Kidney (tissue), 14 donors: ENCODE measurements around the gene U2AF2. TPM values are rescaled to one million over a fixed set of nuclear protein-coding genes. Genes with fewer than 3 reads are reported as not detected.

ENCODE experiments used
- DNase-seq, 5 donors: peaks; one replicate each; pipeline ENCODE4 v3.0.0-alpha.2; 2013 to 2020
- FAIRE-seq: peaks from 2 replicates; lab custom pipeline; 2012; peaks lifted over from hg19 to GRCh38; lab: Jason Lieb, UNC
- H3K27ac ChIP-seq, 2 donors: one replicate each; pipeline ENCODE4 v1.7.0; 2013; ENCODE audit warnings: low read depth in 2 of 2, low read length in 2 of 2, inconsistent platforms in 1 of 2
- H3K27me3 ChIP-seq: one replicate; pipeline ENCODE4 v1.7.1; 2013; ENCODE audit warnings: low read length, inconsistent platforms; ENCODE audit not compliant: control insufficient read depth, insufficient read depth
- H3K36me3 ChIP-seq, 3 donors: one replicate each; pipeline versions ENCODE4 v1.7.0 to v1.7.1; 2013; ENCODE audit warnings: low read length in 3 of 3, control low read depth in 1 of 3, inconsistent platforms in 1 of 3; ENCODE audit not compliant: insufficient read depth in 3 of 3, control insufficient read depth in 2 of 3
- H3K4me1 ChIP-seq, 3 donors: one replicate each; pipeline versions ENCODE4 v1.7.0 to v1.7.1; 2013; ENCODE audit warnings: low read length in 3 of 3, inconsistent platforms in 1 of 3, low read depth in 1 of 3; ENCODE audit not compliant: control insufficient read depth in 2 of 3, insufficient read depth in 2 of 3
- H3K4me3 ChIP-seq, 3 donors: one replicate each; pipeline versions ENCODE4 v1.7.0 to v1.8.1; 2013; ENCODE audit warnings: low read length in 3 of 3, control low read depth in 1 of 3, inconsistent platforms in 1 of 3
- H3K9ac ChIP-seq, 3 donors: one replicate each; pipeline versions ENCODE4 v1.7.0 to v1.7.1; 2013; ENCODE audit warnings: low read length in 3 of 3, control low read depth in 1 of 3, inconsistent platforms in 1 of 3
- H3K9me3 ChIP-seq, 3 donors: one replicate each; pipeline versions ENCODE4 v1.7.0 to v1.7.1; 2013; ENCODE audit warnings: low read length in 3 of 3, control low read depth in 1 of 3, inconsistent platforms in 1 of 3; ENCODE audit not compliant: control insufficient read depth in 2 of 3, insufficient read depth in 1 of 3
- intact Hi-C: fragments of 100-400 bp; cut with DNase I; formaldehyde crosslinking; loops from one replicate; pipeline ENCODE4 v1.11.1; 2022
- polyA plus RNA-seq: library from polyadenylated mRNA; stranded (reverse); fragments of 350-450 nt; fragmentation: Illumina TruSeq; extraction: RNeasy Lipid Tissue Mini Kit (QIAGEN cat#74804); gene quantifications from one replicate; pipeline ENCODE4 v1.2.3, GENCODE V29; 2014; ENCODE audit warnings: low read depth, low replicate concordance; ENCODE audit not compliant: insufficient read depth
- total RNA-seq: library from RNA; stranded (reverse); fragmentation: NEBNext Ultra II Directional; extraction: Animal tissue kit (Norgen Biotek cat#: 25700); gene quantifications from one replicate; pipeline ENCODE4 v1.2.1, GENCODE V29; 2021
- TF ChIP-seq, protein P1 (sequence below): IDR thresholded peaks from 3 replicates; pipeline ENCODE4 v1.5.1; 2012; ENCODE audit warnings: mild to moderate bottlenecking, moderate library complexity, borderline replicate concordance; ENCODE audit not compliant: insufficient read depth; ENCODE audit errors: extremely low read depth
- donor health status: control.
- donor health status: control.
- donor health status: control.
- donor health status: control.
- donor health status: control.
- donor health status: DM: yes; HTN: yes; CAD: no.
- donor health status: Normal renal cell carcinoma (clear cell type).

Gene U2AF2
- total and polyA plus RNA-seq, 2 donors from 2014 or later = 54.8 to 161 TPM

DNA sequence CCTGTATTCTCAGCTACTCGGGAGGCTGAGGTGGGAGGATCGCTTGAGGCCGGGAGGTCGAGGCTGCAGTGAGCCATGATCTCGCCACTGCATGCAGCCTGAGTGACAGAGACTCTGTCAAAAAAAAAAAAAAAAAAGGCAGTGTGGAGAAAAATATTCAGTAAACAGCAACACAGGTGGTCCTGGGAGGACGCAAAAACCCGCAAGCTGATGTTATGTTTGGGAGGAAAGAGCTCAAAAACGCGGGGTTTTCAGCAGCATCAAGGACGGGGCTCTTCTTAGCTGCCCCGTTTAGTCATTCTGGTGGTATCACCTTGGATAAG lies 29.9 kb upstream of the U2AF2 start:
- Histone ChIP-seq H3K9me3 (no peaks in the 10 kb centered on the region), H3K4me3 (peak overlapping the region; percentile 79 to 89 (median 88)), H3K4me1 (peaks cover 2 to 6% (median 5%) of the 10 kb centered on the region in 3 donors), H3K36me3 (peaks cover 0 to 6% (median 0%) of the 10 kb centered on the region in 3 donors), H3K27ac (peak overlapping the region; percentile 99), H3K27me3 (no peaks in the 10 kb centered on the region), H3K9ac (peak overlapping the region in 2 of 3 donors; percentile 71 to 80)
- no peak for FAIRE-seq
- TF ChIP-seq, protein P1, sequence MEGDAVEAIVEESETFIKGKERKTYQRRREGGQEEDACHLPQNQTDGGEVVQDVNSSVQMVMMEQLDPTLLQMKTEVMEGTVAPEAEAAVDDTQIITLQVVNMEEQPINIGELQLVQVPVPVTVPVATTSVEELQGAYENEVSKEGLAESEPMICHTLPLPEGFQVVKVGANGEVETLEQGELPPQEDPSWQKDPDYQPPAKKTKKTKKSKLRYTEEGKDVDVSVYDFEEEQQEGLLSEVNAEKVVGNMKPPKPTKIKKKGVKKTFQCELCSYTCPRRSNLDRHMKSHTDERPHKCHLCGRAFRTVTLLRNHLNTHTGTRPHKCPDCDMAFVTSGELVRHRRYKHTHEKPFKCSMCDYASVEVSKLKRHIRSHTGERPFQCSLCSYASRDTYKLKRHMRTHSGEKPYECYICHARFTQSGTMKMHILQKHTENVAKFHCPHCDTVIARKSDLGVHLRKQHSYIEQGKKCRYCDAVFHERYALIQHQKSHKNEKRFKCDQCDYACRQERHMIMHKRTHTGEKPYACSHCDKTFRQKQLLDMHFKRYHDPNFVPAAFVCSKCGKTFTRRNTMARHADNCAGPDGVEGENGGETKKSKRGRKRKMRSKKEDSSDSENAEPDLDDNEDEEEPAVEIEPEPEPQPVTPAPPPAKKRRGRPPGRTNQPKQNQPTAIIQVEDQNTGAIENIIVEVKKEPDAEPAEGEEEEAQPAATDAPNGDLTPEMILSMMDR = no peak
- intact Hi-C loops = no loop called here
- no peak for DNase-seq

DNA sequence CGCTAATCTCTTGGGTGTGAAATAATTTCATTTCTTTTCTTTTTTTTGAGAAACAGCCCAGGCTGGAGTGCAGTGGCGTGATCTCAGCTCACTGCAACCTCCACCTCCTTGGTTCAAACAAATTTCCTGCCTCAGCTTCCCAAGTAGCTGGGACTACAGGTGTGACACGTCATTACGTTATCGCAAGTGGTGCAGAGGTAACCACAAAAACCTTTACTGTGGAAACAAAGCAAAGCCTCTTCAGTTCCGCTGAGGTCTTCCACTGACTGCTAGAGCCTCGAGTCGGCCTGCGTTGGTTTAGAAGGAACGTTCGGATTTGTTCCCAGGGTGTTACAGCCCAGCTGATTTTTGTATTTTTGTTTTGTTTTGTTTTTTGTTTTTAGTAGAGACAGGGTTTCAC lies 28.5 kb upstream of the U2AF2 start:
- TF ChIP-seq, protein P1 = no peak
- peaks cover 2 to 6% (median 5%) of the 10 kb centered on the region in 3 donors for H3K4me1 ChIP-seq
- no peaks in the 10 kb centered on the region for H3K36me3 ChIP-seq
- H3K9me3 ChIP-seq = no peaks in the 10 kb centered on the region
- no peaks in the 10 kb centered on the region for H3K27me3 ChIP-seq
- no peak overlapping the region for H3K4me3 ChIP-seq
- intact Hi-C loops = no loop called here
- no peak overlapping the region for H3K27ac ChIP-seq
- no peak overlapping the region for H3K9ac ChIP-seq
- no peak for DNase-seq
- FAIRE-seq = no peak

DNA sequence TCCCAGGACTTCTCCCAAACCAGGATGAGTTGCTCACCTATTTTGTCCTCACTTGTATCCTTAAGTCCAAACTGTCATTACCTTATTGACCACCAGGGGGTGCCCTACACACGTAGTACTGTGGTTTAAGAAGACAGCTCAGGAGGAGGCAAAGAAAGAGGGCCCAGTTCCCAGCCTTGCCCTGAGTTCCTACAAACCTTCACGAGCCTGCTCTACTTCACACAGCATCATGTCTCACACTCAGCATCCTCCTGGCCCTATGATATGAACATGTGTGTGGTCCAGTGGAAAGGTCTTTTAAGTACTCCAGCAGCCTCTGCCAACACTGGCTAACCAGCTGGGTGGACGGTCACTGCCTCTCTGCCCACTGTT lies 22.4 kb upstream of the U2AF2 start:
- Histone ChIP-seq H3K4me3 (no peak overlapping the region), H3K9ac (peak overlapping the region in 1 of 3 donors; percentile 41), H3K27me3 (no peaks in the 10 kb centered on the region), H3K9me3 (no peaks in the 10 kb centered on the region), H3K27ac (no peak overlapping the region), H3K36me3 (no peaks in the 10 kb centered on the region), H3K4me1 (peaks cover 3 to 18% (median 7%) of the 10 kb centered on the region in 3 donors)
- DNase-seq (peak in 4 of 5 donors; percentile 91 to 96 (median 93)), FAIRE-seq (no peak)
- TF ChIP-seq, protein P1 = peak; percentile 94
- intact Hi-C loops = no loop called here

DNA sequence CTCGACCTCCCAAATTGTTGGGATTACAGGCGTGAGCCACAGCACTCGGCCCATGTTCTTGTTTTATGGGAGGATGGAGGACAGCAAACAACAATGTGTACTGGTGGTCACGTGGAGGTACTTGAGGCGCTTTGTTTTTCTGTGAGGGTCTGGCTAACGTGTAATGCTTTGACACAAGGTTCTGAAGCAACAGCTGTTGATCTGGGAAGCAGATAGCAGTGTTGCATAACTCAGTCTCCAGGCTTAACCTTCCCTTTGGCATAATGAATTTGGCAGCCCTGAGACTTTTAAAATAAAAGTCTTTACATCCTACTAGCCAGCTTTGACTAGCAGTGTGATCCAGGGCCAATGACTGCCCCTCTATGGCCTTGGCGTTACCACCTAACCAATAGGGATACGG lies 21.0 kb upstream of the U2AF2 start:
- TF ChIP-seq, protein P1 = no peak
- Histone ChIP-seq H3K4me3 (no peak overlapping the region), H3K4me1 (peaks cover 3 to 18% (median 7%) of the 10 kb centered on the region in 3 donors), H3K9me3 (no peaks in the 10 kb centered on the region), H3K27ac (no peak overlapping the region), H3K36me3 (no peaks in the 10 kb centered on the region), H3K9ac (peak overlapping the region in 1 of 3 donors; percentile 55), H3K27me3 (no peaks in the 10 kb centered on the region)
- DNase-seq (no peak), FAIRE-seq (no peak)
- intact Hi-C loops = no loop called here
